Gastrocnemius medialis (tissue), 4 donors: ENCODE measurements around the gene CHAF1B. TPM values are rescaled to one million over a fixed set of nuclear protein-coding genes. Genes with fewer than 3 reads are reported as not detected.

Source experiments
- ATAC-seq, 2 donors: fragments of 150-250 bp; one replicate each; pipeline ENCODE4 v1.9.1; 2016
- DNase-seq, 2 donors: peaks; one replicate each; pipeline ENCODE4 v3.0.0-alpha.2; 2019
- H3K27ac ChIP-seq, 4 donors: fragments of 200-600 bp; sonication (generic); 1 replicate in 1 of 4; 2 replicates in 3 of 4; pipeline ENCODE4 v1.5.1; 2016 to 2018; ENCODE audit warnings: mild to moderate bottlenecking in 2 of 4, moderate library complexity in 1 of 4
- H3K27me3 ChIP-seq, 3 donors: fragments of 200-600 bp; sonication (generic) in 2 of 3; 1 replicate in 1 of 3; 2 replicates in 2 of 3; pipeline versions ENCODE4 v1.5.1 to v1.6.0; 2016 to 2019; ENCODE audit warnings: mild to moderate bottlenecking in 1 of 3, moderate library complexity in 1 of 3
- H3K36me3 ChIP-seq, 2 donors: fragments of 200-600 bp; sonication (generic) in 1 of 2; one replicate each; pipeline ENCODE4 v1.5.1; 2017 to 2018
- H3K4me1 ChIP-seq, 2 donors: fragments of 200-600 bp; sonication (generic) in 1 of 2; one replicate each; pipeline ENCODE4 v1.5.1; 2016 to 2017; ENCODE audit warnings: mild to moderate bottlenecking in 2 of 2
- H3K4me3 ChIP-seq, 4 donors: fragments of 200-600 bp; sonication (generic) in 3 of 4; 1 replicate in 1 of 4; 2 replicates in 3 of 4; pipeline ENCODE4 v1.5.1; 2016 to 2019; ENCODE audit warnings: mild to moderate bottlenecking in 2 of 4
- H3K9me3 ChIP-seq, 3 donors: fragments of 200-600 bp; sonication (generic) in 2 of 3; 1 replicate in 1 of 3; 2 replicates in 2 of 3; pipeline ENCODE4 v1.5.1; 2016 to 2019
- POLR2A ChIP-seq, 2 donors: fragments of 450-650 bp; IDR thresholded peaks; one replicate each; pipeline ENCODE4 v1.6.1; 2017; ENCODE audit warnings: antibody characterized with exemption in 2 of 2, mild to moderate bottlenecking in 2 of 2, moderate library complexity in 2 of 2
- in situ Hi-C, 4 donors: fragments of 200-750 bp; cut with MboI; loops; one replicate each; pipeline versions ENCODE4 v1.15.0 to v1.8.0; 2017; ENCODE audit warnings: low sequenced_read_pairs in 4 of 4
- intact Hi-C: fragments of 100-400 bp; cut with DNase I; formaldehyde crosslinking; loops from one replicate; pipeline ENCODE4 v1.15.1; 2023; ENCODE audit warnings: low total_unique reads
- total RNA-seq, 4 donors: library from RNA; depleted of rRNA; stranded (reverse); fragments of >200 nt; gene quantifications; one replicate each; pipeline versions ENCODE4 v1.1.0 to v1.2.3, GENCODE V29; 2016
- TF ChIP-seq, protein P1 (sequence below), 5 experiments: fragments of 450-650 bp in 3 of 5; fragments of 200-600 bp in 2 of 5; sonication (generic) in 2 of 5; IDR thresholded peaks in 4 of 5; conservative IDR thresholded peaks in 1 of 5; 1 replicate in 4 of 5; 2 replicates in 1 of 5; pipeline ENCODE4 v1.5.1; 2016 to 2019; ENCODE audit warnings: antibody characterized with exemption in 5 of 5, mild to moderate bottlenecking in 3 of 5, moderate library complexity in 3 of 5

CHAF1B gene
- total RNA-seq, 4 donors from 2014 or later, result 2.5 to 20.2 (median 7.4) TPM

- Histone ChIP-seq H3K27me3 (no peaks in the 10 kb centered on the region), H3K36me3 (peaks cover 0 to 14% of the 10 kb centered on the region in 2 donors), H3K4me3 (no peak overlapping the region), H3K9me3 (no peaks in the 10 kb centered on the region), H3K4me1 (peaks cover 0 to 3% of the 10 kb centered on the region in 2 donors), H3K27ac (peak overlapping the region in 1 of 4 donors; percentile 30)
- intact Hi-C loops (loop anchor here (1.0 to 5.0 kb wide), 3 partner anchors 82 to 508 kb away; no protein-coding TSS in a partner anchor), in situ Hi-C loops (loop anchor here in 2 of 4 donors (25.0 kb wide), 1 partner anchor 167 kb away; no protein-coding TSS in a partner anchor)
- ATAC-seq (no peak), DNase-seq (peak in 1 of 2 donors; percentile 13)
- TF ChIP-seq, protein P1, sequence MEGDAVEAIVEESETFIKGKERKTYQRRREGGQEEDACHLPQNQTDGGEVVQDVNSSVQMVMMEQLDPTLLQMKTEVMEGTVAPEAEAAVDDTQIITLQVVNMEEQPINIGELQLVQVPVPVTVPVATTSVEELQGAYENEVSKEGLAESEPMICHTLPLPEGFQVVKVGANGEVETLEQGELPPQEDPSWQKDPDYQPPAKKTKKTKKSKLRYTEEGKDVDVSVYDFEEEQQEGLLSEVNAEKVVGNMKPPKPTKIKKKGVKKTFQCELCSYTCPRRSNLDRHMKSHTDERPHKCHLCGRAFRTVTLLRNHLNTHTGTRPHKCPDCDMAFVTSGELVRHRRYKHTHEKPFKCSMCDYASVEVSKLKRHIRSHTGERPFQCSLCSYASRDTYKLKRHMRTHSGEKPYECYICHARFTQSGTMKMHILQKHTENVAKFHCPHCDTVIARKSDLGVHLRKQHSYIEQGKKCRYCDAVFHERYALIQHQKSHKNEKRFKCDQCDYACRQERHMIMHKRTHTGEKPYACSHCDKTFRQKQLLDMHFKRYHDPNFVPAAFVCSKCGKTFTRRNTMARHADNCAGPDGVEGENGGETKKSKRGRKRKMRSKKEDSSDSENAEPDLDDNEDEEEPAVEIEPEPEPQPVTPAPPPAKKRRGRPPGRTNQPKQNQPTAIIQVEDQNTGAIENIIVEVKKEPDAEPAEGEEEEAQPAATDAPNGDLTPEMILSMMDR (IDR thresholded peaks at IDR 0.05 in 4 of 5, conservative IDR thresholded peaks at IDR 0.05 in 1 of 5), result no peak
- TF ChIP-seq POLR2A (IDR thresholded peaks at IDR 0.05), result no peak
Measured at GRCh38 chr21:36420571-36421339, 35.6 kb downstream of the CHAF1B start.

GRCh38 chr21:36422279-36423098 is 37.3 kb downstream of the CHAF1B start:
- H3K4me1 ChIP-seq, result peaks cover 0 to 3% of the 10 kb centered on the region in 2 donors
- no peaks in the 10 kb centered on the region for H3K36me3 ChIP-seq
- intact Hi-C loops (loop anchor here (5.0 kb wide), 1 partner anchor 80 kb away; no protein-coding TSS in a partner anchor), in situ Hi-C loops (loop anchor here in 2 of 4 donors (25.0 kb wide), 1 partner anchor 165 kb away; no protein-coding TSS in a partner anchor)
- H3K27ac ChIP-seq, result no peak overlapping the region
- no peaks in the 10 kb centered on the region for H3K27me3 ChIP-seq
- DNase-seq, result peak in 1 of 2 donors; percentile 41
- TF ChIP-seq, protein P1 (IDR thresholded peaks at IDR 0.05 in 4 of 5, conservative IDR thresholded peaks at IDR 0.05 in 1 of 5), result peak; percentile 57 to 73 (median 62)
- no peak for TF ChIP-seq POLR2A (IDR thresholded peaks at IDR 0.05)
- H3K4me3 ChIP-seq, result no peak overlapping the region
- ATAC-seq, result peak; percentile 28 to 36
- no peaks in the 10 kb centered on the region for H3K9me3 ChIP-seq

- ATAC-seq, result no peak
- TF ChIP-seq POLR2A (IDR thresholded peaks at IDR 0.05), result no peak
- TF ChIP-seq, protein P1 (IDR thresholded peaks at IDR 0.05 in 4 of 5, conservative IDR thresholded peaks at IDR 0.05 in 1 of 5), result no peak
- in situ Hi-C loops (loop anchor here in 2 of 4 donors (25.0 kb wide), 1 partner anchor 163 kb away; no protein-coding TSS in a partner anchor), intact Hi-C loops (loop anchor here (5.0 kb wide), 1 partner anchor 78 kb away; no protein-coding TSS in a partner anchor)
- DNase-seq, result no peak
- H3K4me3 ChIP-seq, result no peak overlapping the region
- H3K4me1 ChIP-seq, result peaks cover 6 to 9% of the 10 kb centered on the region in 2 donors
- no peaks in the 10 kb centered on the region for H3K9me3 ChIP-seq
- no peak overlapping the region for H3K27ac ChIP-seq
- H3K36me3 ChIP-seq, result no peaks in the 10 kb centered on the region
- H3K27me3 ChIP-seq, result no peaks in the 10 kb centered on the region
Measured at GRCh38 chr21:36423771-36424433, 38.7 kb downstream of the CHAF1B start.

DNA sequence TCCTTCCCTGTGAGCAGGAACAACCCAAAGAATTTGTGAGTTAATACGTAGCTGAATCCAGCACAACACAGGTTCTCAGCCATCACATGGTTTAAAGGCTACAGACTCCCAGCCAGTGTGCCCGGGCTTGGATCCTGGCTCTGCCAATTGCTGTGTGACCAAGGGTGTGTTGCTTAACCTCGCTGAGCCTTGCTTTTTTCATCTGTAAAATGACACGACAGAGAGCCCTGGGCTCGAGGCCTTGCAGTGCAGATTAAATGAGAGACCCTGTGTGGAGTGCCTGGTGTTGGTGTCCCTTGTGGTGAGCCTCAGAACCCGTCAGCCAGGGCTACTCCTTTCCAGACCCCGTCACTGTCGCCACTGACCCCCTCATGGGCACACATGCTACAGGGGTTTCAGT is 39.4 kb downstream of the CHAF1B start:
- ATAC-seq (no peak), DNase-seq (no peak)
- Histone ChIP-seq H3K27me3 (no peaks in the 10 kb centered on the region), H3K4me1 (peaks cover 13 to 16% of the 10 kb centered on the region in 2 donors), H3K36me3 (no peaks in the 10 kb centered on the region), H3K9me3 (no peaks in the 10 kb centered on the region), H3K27ac (no peak overlapping the region), H3K4me3 (no peak overlapping the region)
- in situ Hi-C loops, result loop anchor here in 2 of 4 donors (25.0 kb wide), 1 partner anchor 163 kb away; no protein-coding TSS in a partner anchor
- TF ChIP-seq POLR2A (IDR thresholded peaks at IDR 0.05), result no peak
- TF ChIP-seq, protein P1 (IDR thresholded peaks at IDR 0.05 in 4 of 5, conservative IDR thresholded peaks at IDR 0.05 in 1 of 5), result no peak
- intact Hi-C loops, result loop anchor here (5.0 kb wide), 1 partner anchor 78 kb away; no protein-coding TSS in a partner anchor
